Left lung (tissue), 10 donors: ENCODE data around the gene SDK1. TPM values are rescaled to one million over a fixed set of nuclear protein-coding genes. Genes with fewer than 3 reads are reported as not detected.
A peak's percentile ranks its signal among the peaks of the same experiment; 100 is the strongest.

Source experiments
- ATAC-seq: fragments of 200-7000 bp; cut with Tn5 transposase; one replicate; pipeline ENCODE4 v1.9.1; 2020; ENCODE audit warnings: moderate library complexity
- DNase-seq, 4 donors: peaks; one replicate each; pipeline ENCODE4 v3.0.0-alpha.2; 2013 to 2020
- H3K27ac ChIP-seq, 2 donors: fragments of 200-600 bp; sonication (generic) in 1 of 2; one replicate each; pipeline versions ENCODE4 v1.5.0 to v1.8.0; 2020 to 2021
- H3K27me3 ChIP-seq, 2 donors: fragments of 200-600 bp; sonication (generic) in 1 of 2; one replicate each; pipeline versions ENCODE4 v1.5.0 to v1.8.0; 2020 to 2021
- H3K36me3 ChIP-seq, 2 donors: fragments of 200-600 bp; sonication (generic) in 1 of 2; one replicate each; pipeline versions ENCODE4 v1.5.0 to v1.8.0; 2020 to 2021
- H3K4me1 ChIP-seq, 2 donors: fragments of 200-600 bp; one replicate each; pipeline ENCODE4 v1.8.0; 2021
- H3K4me3 ChIP-seq, 2 donors: fragments of 200-600 bp; sonication (generic) in 1 of 2; one replicate each; pipeline versions ENCODE4 v1.5.0 to v1.8.0; 2020 to 2021; ENCODE audit warnings: mild to moderate bottlenecking in 1 of 2
- H3K9me3 ChIP-seq, 2 donors: fragments of 200-600 bp; sonication (generic) in 1 of 2; one replicate each; pipeline versions ENCODE4 v1.5.0 to v1.8.0; 2020 to 2021
- CTCF ChIP-seq, 2 donors: fragments of 200-600 bp; sonication (generic) in 1 of 2; IDR thresholded peaks; one replicate each; pipeline versions ENCODE4 v1.5.0 to v1.8.0; 2021; ENCODE audit warnings: antibody characterized with exemption in 2 of 2
- intact Hi-C, 2 donors: fragments of 100-400 bp; cut with DNase I; formaldehyde crosslinking; loops; one replicate each; pipeline versions ENCODE4 v1.11.2 to v1.14.2; 2022
- polyA plus RNA-seq, 6 donors: library from polyadenylated mRNA; unstranded; fragments of 120-200 nt; gene quantifications; one replicate each; pipeline ENCODE4 v1.2.1, GENCODE V29; 2013; ENCODE audit not compliant: insufficient read length in 6 of 6
- total RNA-seq, 2 donors: library from RNA; stranded (reverse); fragmentation: NEBNext Ultra II Directional; extraction: Animal tissue kit (Norgen Biotek cat#: 25700); gene quantifications; one replicate each; pipeline ENCODE4 v1.2.1, GENCODE V29; 2021
- donor health status: DM: no; HTN: yes; CAD: no.
- donor health status: DM: no; HTN: no; CAD: no.

Gene SDK1
- total and polyA plus RNA-seq, 8 donors, result 5.5 to 17.6 (median 13.0) TPM

DNA sequence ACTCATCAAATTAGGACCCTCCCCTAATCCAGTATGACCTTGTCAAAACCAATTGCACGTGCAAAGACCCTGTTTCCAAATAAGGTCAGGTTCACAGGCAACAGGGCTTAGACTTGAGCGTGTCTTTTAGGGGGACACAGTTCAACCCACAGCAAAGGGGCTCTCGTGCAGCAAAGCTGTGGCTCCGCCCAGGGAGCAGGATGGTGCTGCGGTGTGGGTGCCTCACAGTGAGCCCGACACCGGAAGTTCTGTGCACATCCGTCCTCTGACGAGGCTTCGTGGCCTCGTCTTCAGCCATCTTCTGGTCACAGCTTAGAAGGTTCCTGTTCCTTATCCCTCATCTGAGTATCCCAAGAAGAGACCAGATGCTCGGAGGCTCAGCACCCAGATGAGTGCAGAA lies 871.8 kb downstream of the SDK1 start:
- Histone ChIP-seq H3K27ac (no peak overlapping the region), H3K4me1 (no peaks in the 10 kb centered on the region), H3K4me3 (no peak overlapping the region), H3K9me3 (no peaks in the 10 kb centered on the region), H3K36me3 (no peaks in the 10 kb centered on the region), H3K27me3 (no peaks in the 10 kb centered on the region)
- DNase-seq (no peak), ATAC-seq (no peak)
- intact Hi-C loops, result no loop called here
- TF ChIP-seq CTCF (IDR thresholded peaks at IDR 0.05), result no peak

DNA sequence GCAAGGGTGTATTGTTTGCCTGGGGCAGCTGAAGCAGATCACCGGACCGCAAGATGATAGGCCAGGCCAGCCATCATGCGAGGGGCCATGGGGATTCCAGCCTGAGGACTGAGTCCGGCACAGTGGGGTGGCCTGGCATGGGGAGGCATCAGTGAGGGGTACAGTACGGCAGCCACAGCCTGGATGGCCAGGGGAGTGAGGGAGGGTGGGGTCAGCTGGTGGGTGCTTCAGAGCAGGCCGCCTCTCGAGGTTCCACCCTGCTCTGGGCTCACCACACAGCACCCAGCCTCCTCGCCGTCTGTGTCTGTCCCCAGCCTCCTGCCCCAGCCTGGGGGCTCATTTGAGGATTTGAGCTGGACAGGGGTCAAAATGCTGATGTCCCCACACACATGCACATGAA lies 872.6 kb downstream of the SDK1 start:
- no peaks in the 10 kb centered on the region for H3K4me1 ChIP-seq
- DNase-seq, result peak in 1 of 4 donors; percentile 47
- no peaks in the 10 kb centered on the region for H3K27me3 ChIP-seq
- no peak overlapping the region for H3K4me3 ChIP-seq
- no peak for ATAC-seq
- H3K9me3 ChIP-seq, result no peaks in the 10 kb centered on the region
- no peak overlapping the region for H3K27ac ChIP-seq
- no peak for TF ChIP-seq CTCF (IDR thresholded peaks at IDR 0.05)
- intact Hi-C loops, result no loop called here
- H3K36me3 ChIP-seq, result no peaks in the 10 kb centered on the region

DNA sequence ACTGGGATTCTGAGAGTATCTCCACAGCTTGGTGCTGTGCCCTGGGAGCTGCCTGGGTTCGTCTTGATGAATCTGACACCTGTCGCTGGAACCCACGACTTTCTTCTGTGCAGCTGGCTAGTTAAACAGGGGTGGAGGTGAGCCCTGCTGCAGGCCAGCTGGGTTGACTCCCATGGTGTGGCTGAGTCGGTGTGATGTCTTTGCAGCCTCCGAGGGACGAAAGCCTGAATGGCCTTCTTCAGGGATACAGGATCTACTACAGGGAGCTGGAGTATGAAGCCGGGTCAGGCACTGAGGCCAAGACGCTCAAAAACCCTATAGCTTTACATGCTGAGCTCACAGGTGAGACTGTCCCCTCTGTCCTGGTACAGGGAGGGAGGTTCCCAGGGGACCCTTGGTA lies 873.0 kb downstream of the SDK1 start:
- no peak for ATAC-seq
- intact Hi-C loops, result no loop called here
- H3K4me3 ChIP-seq, result no peak overlapping the region
- no peaks in the 10 kb centered on the region for H3K27me3 ChIP-seq
- no peak for TF ChIP-seq CTCF (IDR thresholded peaks at IDR 0.05)
- peak in 1 of 4 donors; percentile 40 for DNase-seq
- no peaks in the 10 kb centered on the region for H3K4me1 ChIP-seq
- no peaks in the 10 kb centered on the region for H3K36me3 ChIP-seq
- no peaks in the 10 kb centered on the region for H3K9me3 ChIP-seq
- H3K27ac ChIP-seq, result no peak overlapping the region

GRCh38 chr7:4174451-4174850 lies 873.4 kb downstream of the SDK1 start:
- H3K9me3 ChIP-seq, result no peaks in the 10 kb centered on the region
- no peaks in the 10 kb centered on the region for H3K4me1 ChIP-seq
- no peaks in the 10 kb centered on the region for H3K27me3 ChIP-seq
- TF ChIP-seq CTCF (IDR thresholded peaks at IDR 0.05), result no peak
- H3K4me3 ChIP-seq, result no peak overlapping the region
- peak in 1 of 4 donors; percentile 67 for DNase-seq
- no peaks in the 10 kb centered on the region for H3K36me3 ChIP-seq
- ATAC-seq, result no peak
- H3K27ac ChIP-seq, result no peak overlapping the region
- intact Hi-C loops, result no loop called here

GRCh38 chr7:4174884-4175283 lies 873.8 kb downstream of the SDK1 start:
- Histone ChIP-seq H3K27me3 (no peaks in the 10 kb centered on the region), H3K9me3 (no peaks in the 10 kb centered on the region), H3K4me1 (no peaks in the 10 kb centered on the region), H3K36me3 (no peaks in the 10 kb centered on the region), H3K4me3 (no peak overlapping the region), H3K27ac (no peak overlapping the region)
- TF ChIP-seq CTCF (IDR thresholded peaks at IDR 0.05), result no peak
- DNase-seq (peak in 1 of 4 donors; percentile 53), ATAC-seq (no peak)
- intact Hi-C loops, result no loop called here
